SU-DHL-6 (cell line): ENCODE measurements around the gene NMS.

Source experiments
- H2AFZ ChIP-seq: fragments of 200-600 bp; sonication (generic); 2 replicates; pipeline ENCODE4 v1.6.1; 2014; ENCODE audit warnings: low read depth, mild to moderate bottlenecking, moderate library complexity, mixed read lengths, antibody characterized with exemption, low read length; ENCODE audit not compliant: severe bottlenecking
- H3F3A ChIP-seq: fragments of 200-600 bp; shearing (Covaris generic); 2 replicates; pipeline ENCODE4 v1.6.0; 2016; ENCODE audit warnings: antibody characterized with exemption, mild to moderate bottlenecking; ENCODE audit not compliant: insufficient read depth
- H3K27ac ChIP-seq: fragments of 200-600 bp; sonication (generic); 2 replicates; pipeline ENCODE4 v1.5.1; 2016; ENCODE audit warnings: low read depth, mild to moderate bottlenecking, low read length, moderate library complexity, mixed read lengths
- H3K27me3 ChIP-seq: fragments of 200-600 bp; sonication (generic), shearing (Covaris generic); 2 replicates; pipeline ENCODE4 v1.6.0; 2014; ENCODE audit warnings: mild to moderate bottlenecking, low read length
- H3K36me3 ChIP-seq: fragments of 200-600 bp; sonication (generic); 2 replicates; pipeline ENCODE4 v1.6.1; 2014; ENCODE audit warnings: mild to moderate bottlenecking, low read length, mixed read lengths
- H3K4me2 ChIP-seq: fragments of 300-600, 200-600 bp; shearing (Covaris generic), sonication (generic); 2 replicates; pipeline ENCODE4 v1.6.0; 2014; ENCODE audit warnings: low read length, low read depth, mild to moderate bottlenecking; ENCODE audit not compliant: poor library complexity, severe bottlenecking
- H3K4me3 ChIP-seq: fragments of 200-600 bp; sonication (generic); 2 replicates; pipeline ENCODE4 v1.5.1; 2014; ENCODE audit warnings: antibody characterized with exemption, low read length, mild to moderate bottlenecking, mixed read lengths; ENCODE audit not compliant: insufficient read depth, poor library complexity, severe bottlenecking
- H3K79me2 ChIP-seq: fragments of 200-600 bp; sonication (generic); 2 replicates; pipeline ENCODE4 v1.6.1; 2014; ENCODE audit warnings: mild to moderate bottlenecking, low read length, moderate library complexity; ENCODE audit not compliant: insufficient read depth
- H3K9ac ChIP-seq: fragments of 200-600 bp; sonication (generic); 2 replicates; pipeline ENCODE4 v1.7.0; 2014; ENCODE audit warnings: mild to moderate bottlenecking, low read length
- H3K9me2 ChIP-seq: fragments of 200-600 bp; sonication (generic); replicated peaks from 2 replicates; pipeline ENCODE4 v1.6.1; 2014; ENCODE audit warnings: low read length; ENCODE audit not compliant: insufficient read depth
- H3K9me3 ChIP-seq: fragments of 200-600 bp; sonication (generic); 2 replicates; pipeline ENCODE4 v1.6.1; 2014; ENCODE audit warnings: low read length, mixed read lengths; ENCODE audit not compliant: insufficient read depth
- H4K20me1 ChIP-seq: fragments of 200-600 bp; sonication (generic); 2 replicates; pipeline ENCODE4 v1.6.1; 2014; ENCODE audit warnings: low read depth, mild to moderate bottlenecking, antibody characterized with exemption, low read length, moderate library complexity, mixed read lengths
- EZH2phosphoT487 ChIP-seq: fragments of 200-600 bp; sonication (generic), shearing (Covaris generic); conservative IDR thresholded peaks from 2 replicates; pipeline ENCODE4 v1.6.1; 2018; ENCODE audit warnings: mild to moderate bottlenecking, antibody characterized with exemption, low read length, moderate library complexity, mixed read lengths
- TF ChIP-seq, protein P1 (sequence below): fragments of 200-600 bp; sonication (generic); IDR thresholded peaks from one replicate; pipeline ENCODE4 v1.5.1; 2017; ENCODE audit warnings: antibody characterized with exemption, mild to moderate bottlenecking, low read length, moderate library complexity; ENCODE audit not compliant: insufficient read depth, poor library complexity, severe bottlenecking

NMS gene

DNA sequence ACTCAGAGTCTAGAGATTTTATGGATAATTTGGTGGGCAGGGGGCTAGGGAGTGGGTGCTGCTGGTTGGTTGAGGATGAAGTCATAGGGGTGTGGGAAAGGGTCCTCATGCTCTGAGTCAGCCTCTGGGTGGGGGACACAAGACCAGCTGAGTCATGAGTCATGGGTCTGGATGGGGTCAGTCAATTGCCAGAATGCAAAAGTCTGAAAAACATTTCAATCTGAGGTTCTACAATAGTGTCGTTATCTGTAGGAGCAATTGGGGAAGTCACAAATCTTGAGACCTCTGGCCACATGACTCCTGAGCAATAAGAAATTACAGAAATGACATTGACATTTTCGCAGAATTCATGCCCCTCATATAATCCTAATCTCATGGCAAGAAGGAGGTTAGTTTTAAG, 15.1 kb downstream of the NMS start:
- no peaks in the 10 kb centered on the region for H3K79me2 ChIP-seq
- no peaks in the 10 kb centered on the region for H3K9me3 ChIP-seq
- H3K4me2 ChIP-seq: no peak overlapping the region
- no peak overlapping the region for H3K9ac ChIP-seq
- H3F3A ChIP-seq: no peaks in the 10 kb centered on the region
- H3K9me2 ChIP-seq: no peaks in the 10 kb centered on the region
- no peak overlapping the region for H2AFZ ChIP-seq
- H4K20me1 ChIP-seq: no peaks in the 10 kb centered on the region
- H3K27ac ChIP-seq: no peak overlapping the region
- TF ChIP-seq, protein P1, sequence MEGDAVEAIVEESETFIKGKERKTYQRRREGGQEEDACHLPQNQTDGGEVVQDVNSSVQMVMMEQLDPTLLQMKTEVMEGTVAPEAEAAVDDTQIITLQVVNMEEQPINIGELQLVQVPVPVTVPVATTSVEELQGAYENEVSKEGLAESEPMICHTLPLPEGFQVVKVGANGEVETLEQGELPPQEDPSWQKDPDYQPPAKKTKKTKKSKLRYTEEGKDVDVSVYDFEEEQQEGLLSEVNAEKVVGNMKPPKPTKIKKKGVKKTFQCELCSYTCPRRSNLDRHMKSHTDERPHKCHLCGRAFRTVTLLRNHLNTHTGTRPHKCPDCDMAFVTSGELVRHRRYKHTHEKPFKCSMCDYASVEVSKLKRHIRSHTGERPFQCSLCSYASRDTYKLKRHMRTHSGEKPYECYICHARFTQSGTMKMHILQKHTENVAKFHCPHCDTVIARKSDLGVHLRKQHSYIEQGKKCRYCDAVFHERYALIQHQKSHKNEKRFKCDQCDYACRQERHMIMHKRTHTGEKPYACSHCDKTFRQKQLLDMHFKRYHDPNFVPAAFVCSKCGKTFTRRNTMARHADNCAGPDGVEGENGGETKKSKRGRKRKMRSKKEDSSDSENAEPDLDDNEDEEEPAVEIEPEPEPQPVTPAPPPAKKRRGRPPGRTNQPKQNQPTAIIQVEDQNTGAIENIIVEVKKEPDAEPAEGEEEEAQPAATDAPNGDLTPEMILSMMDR: no peak
- no peak for TF ChIP-seq EZH2phosphoT487
- H3K4me3 ChIP-seq: no peak overlapping the region
- no peaks in the 10 kb centered on the region for H3K36me3 ChIP-seq
- no peaks in the 10 kb centered on the region for H3K27me3 ChIP-seq

DNA sequence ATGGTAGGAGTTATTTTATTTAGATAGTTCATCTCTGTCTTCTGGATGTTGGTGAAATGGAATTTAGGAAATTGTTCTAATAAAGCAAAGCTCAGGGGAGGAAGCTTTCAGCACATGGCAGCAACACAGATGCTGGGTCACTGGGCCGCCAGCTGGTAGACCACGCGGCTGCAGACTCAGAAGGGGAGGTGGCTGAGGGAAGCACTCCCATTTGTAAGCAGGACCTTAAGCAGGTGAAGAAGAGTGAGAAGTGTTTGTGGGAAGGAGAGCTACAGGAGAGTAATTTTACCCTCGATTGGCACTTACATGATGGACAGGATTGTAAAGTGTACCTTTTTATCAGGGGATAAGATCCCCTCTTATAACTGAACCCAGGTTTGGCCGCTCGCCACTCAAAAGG, 24.4 kb downstream of the NMS start:
- Histone ChIP-seq H4K20me1 (no peaks in the 10 kb centered on the region), H3K9me3 (no peaks in the 10 kb centered on the region), H3K27ac (no peak overlapping the region), H3K27me3 (no peaks in the 10 kb centered on the region), H3K79me2 (no peaks in the 10 kb centered on the region), H3K4me3 (no peak overlapping the region), H3K36me3 (no peaks in the 10 kb centered on the region), H3K9ac (no peak overlapping the region), H3K9me2 (no peaks in the 10 kb centered on the region), H3F3A (no peaks in the 10 kb centered on the region), H2AFZ (no peak overlapping the region), H3K4me2 (no peak overlapping the region)
- TF ChIP-seq, protein P1: no peak

DNA sequence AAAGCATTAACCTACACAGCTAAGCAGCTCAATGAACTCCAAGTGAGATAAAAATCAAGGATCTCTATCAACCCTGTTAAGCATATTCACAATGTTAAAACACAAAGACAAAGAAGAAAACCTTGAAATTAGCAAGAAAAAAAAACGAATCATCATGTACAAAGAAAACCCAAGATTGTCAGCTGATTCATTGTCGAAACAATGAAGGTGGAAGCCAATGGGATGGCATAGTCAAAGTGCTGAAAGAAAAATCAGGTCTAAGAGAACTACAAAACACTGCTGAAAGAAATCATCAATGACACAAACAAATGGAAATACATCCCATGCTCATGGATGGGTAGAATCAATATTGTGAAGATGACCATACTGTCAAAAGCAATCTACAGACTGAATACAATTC, 32.5 kb downstream of the NMS start:
- Histone ChIP-seq H3K27ac (no peak overlapping the region), H3F3A (no peaks in the 10 kb centered on the region), H3K9me3 (no peaks in the 10 kb centered on the region), H4K20me1 (no peaks in the 10 kb centered on the region), H3K4me3 (no peak overlapping the region), H3K27me3 (no peaks in the 10 kb centered on the region), H2AFZ (no peak overlapping the region), H3K4me2 (no peak overlapping the region), H3K79me2 (no peaks in the 10 kb centered on the region), H3K36me3 (no peaks in the 10 kb centered on the region), H3K9ac (no peak overlapping the region), H3K9me2 (no peaks in the 10 kb centered on the region)
- TF ChIP-seq, protein P1: no peak
- no peak for TF ChIP-seq EZH2phosphoT487

DNA sequence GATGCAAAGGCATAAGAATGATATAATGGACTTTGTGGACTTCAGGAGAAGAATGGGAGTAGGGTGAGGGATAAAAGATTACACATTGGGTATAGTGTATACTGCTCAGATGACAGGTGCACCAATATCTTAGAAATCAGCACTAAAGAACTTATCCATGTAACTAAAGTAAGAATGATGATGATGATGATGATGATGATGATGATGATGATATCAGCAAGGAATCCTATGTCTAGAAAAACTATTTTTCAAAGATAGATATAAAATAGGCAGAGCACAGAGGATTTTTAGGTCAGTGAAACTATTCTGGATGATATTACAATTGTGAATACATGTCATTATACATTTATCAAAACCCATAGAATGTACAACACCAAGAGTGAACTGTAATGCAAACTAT, 34.3 kb downstream of the NMS start:
- Histone ChIP-seq H3K4me2 (no peak overlapping the region), H3K27ac (no peak overlapping the region), H3K79me2 (no peaks in the 10 kb centered on the region), H3K9me3 (no peaks in the 10 kb centered on the region), H4K20me1 (no peaks in the 10 kb centered on the region), H3K27me3 (no peaks in the 10 kb centered on the region), H3K4me3 (no peak overlapping the region), H3F3A (no peaks in the 10 kb centered on the region), H3K9me2 (no peaks in the 10 kb centered on the region), H2AFZ (no peak overlapping the region), H3K9ac (no peak overlapping the region), H3K36me3 (no peaks in the 10 kb centered on the region)
- TF ChIP-seq, protein P1: no peak
- TF ChIP-seq EZH2phosphoT487: no peak
